ENCODE results near the gene RNPC3. TPM values are rescaled to one million over a fixed set of nuclear protein-coding genes. Genes with fewer than 3 reads are reported as not detected.

RNPC3 gene
- total RNA-seq, 1 experiment from 2014 or later: 12.2 TPM

GRCh38 chr1:103514920-103515503 is 10.5 kb upstream of the RNPC3 start:
- no peak for DNase-seq
- WGBS (ENCODE audit: extremely low coverage, insufficient read length, low lambda C conversion rate): no CpG with 5 or more reads among the region's 1 CpG
- no peak overlapping the region for H2AFZ ChIP-seq (ENCODE audit: low read length)

More at GRCh38 chr1:103514920-103515503, 10.5 kb upstream of the RNPC3 start:
- Histone ChIP-seq H2AK5ac (ENCODE audit: insufficient read length, low read length) (no peak overlapping the region), H3K23me2 (ENCODE audit: insufficient read length, low read depth, low read length, poor library complexity, severe bottlenecking) (no peaks in the 10 kb centered on the region), H3K9me3 (ENCODE audit: control insufficient read depth, low read depth, low read length) (no peaks in the 10 kb centered on the region), H3K27ac (ENCODE audit: insufficient read length, low read depth, low read length) (no peak overlapping the region), H2BK5ac (ENCODE audit: insufficient read length, low read length) (no peak overlapping the region), H2BK20ac (ENCODE audit: low read depth, low read length, poor library complexity, severe bottlenecking) (no peak overlapping the region), H4K5ac (ENCODE audit: insufficient read length, low read depth, low read length) (no peak overlapping the region), H4K20me1 (ENCODE audit: control insufficient read depth, insufficient read depth, insufficient read length) (no peaks in the 10 kb centered on the region), H2BK120ac (ENCODE audit: low read depth, low read length, poor library complexity, severe bottlenecking) (no peak overlapping the region), H3K14ac (ENCODE audit: insufficient read depth, low read length) (no peak overlapping the region), H3K18ac (ENCODE audit: insufficient read length, low read depth, low read length) (no peak overlapping the region), H3K23ac (ENCODE audit: insufficient read length, low read depth, low read length) (no peak overlapping the region), H3K79me2 (ENCODE audit: insufficient read depth, low read length) (no peaks in the 10 kb centered on the region), H3K9ac (ENCODE audit: extremely low read depth, insufficient read length, low read length) (no peak overlapping the region), H4K91ac (ENCODE audit: insufficient read length, low read depth, low read length) (no peak overlapping the region), H3K56ac (ENCODE audit: insufficient read length, low read depth, low read length) (no peak overlapping the region), H3K27me3 (ENCODE audit: insufficient read depth, low read length) (no peaks in the 10 kb centered on the region), H3K79me1 (ENCODE audit: insufficient read depth, low read depth, low read length, poor library complexity, severe bottlenecking) (no peaks in the 10 kb centered on the region), H3T11ph (ENCODE audit: low read length) (no peak overlapping the region), H2BK15ac (ENCODE audit: low read depth, low read length) (no peak overlapping the region), H3K4me1 (ENCODE audit: insufficient read depth, low read length) (no peaks in the 10 kb centered on the region), H3K4ac (ENCODE audit: low read depth, low read length) (no peak overlapping the region), H2BK12ac (ENCODE audit: insufficient read length, low read depth, low read length) (no peak overlapping the region), H4K8ac (replicated peaks; ENCODE audit: insufficient read length, low read depth, low read length) (no peak overlapping the region), H3K4me2 (ENCODE audit: insufficient read depth, insufficient read length, low read length) (no peak overlapping the region)
- H3K4me3 Mint-ChIP-seq: no peak overlapping the region
- H3K4me1 Mint-ChIP-seq: no peaks in the 10 kb centered on the region
- H3K27me3 Mint-ChIP-seq (ENCODE audit: low read depth): no peaks in the 10 kb centered on the region; the same call in 1 of the 2 replicates
- TF ChIP-seq, protein P1, sequence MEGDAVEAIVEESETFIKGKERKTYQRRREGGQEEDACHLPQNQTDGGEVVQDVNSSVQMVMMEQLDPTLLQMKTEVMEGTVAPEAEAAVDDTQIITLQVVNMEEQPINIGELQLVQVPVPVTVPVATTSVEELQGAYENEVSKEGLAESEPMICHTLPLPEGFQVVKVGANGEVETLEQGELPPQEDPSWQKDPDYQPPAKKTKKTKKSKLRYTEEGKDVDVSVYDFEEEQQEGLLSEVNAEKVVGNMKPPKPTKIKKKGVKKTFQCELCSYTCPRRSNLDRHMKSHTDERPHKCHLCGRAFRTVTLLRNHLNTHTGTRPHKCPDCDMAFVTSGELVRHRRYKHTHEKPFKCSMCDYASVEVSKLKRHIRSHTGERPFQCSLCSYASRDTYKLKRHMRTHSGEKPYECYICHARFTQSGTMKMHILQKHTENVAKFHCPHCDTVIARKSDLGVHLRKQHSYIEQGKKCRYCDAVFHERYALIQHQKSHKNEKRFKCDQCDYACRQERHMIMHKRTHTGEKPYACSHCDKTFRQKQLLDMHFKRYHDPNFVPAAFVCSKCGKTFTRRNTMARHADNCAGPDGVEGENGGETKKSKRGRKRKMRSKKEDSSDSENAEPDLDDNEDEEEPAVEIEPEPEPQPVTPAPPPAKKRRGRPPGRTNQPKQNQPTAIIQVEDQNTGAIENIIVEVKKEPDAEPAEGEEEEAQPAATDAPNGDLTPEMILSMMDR (conservative IDR thresholded peaks at IDR 0.05): peak; percentile 80
- peaks cover 7 to 9% of the 10 kb centered on the region in 2 experiments; a peak in 4 of 5 replicates for H3K9me3 Mint-ChIP-seq
- H3K36me3 Mint-ChIP-seq (ENCODE audit: insufficient read depth in 1 of 3, low read depth in 3 of 3): peaks cover 3 to 9% (median 3%) of the 10 kb centered on the region in 3 experiments; a peak in 5 of 7 replicates
- H3K27ac Mint-ChIP-seq: no peak overlapping the region

Measured in H9 (cell line).